IMR-90 (cell line): ENCODE results near the gene ADARB2. TPM values are rescaled to one million over a fixed set of nuclear protein-coding genes. Genes with fewer than 3 reads are reported as not detected.

Source experiments
- ATAC-seq: fragments of 200-7000 bp; cut with Tn5 transposase; 2 replicates; pipeline ENCODE4 v1.9.1; 2020; ENCODE audit warnings: low read depth, mild to moderate bottlenecking, moderate library complexity
- BruUV-seq: library from RNA; stranded (reverse); fragments of 400-500 nt; replicated peaks from 2 replicates; lab custom pipeline; 2021; lab: Mats Ljungman, UMichigan
- CTCF ChIA-PET: fragments of 300-600 bp; formaldehyde crosslinking; extraction: SDS; loops from one replicate; lab custom pipeline; 2021; ENCODE audit warnings: antibody characterized with exemption; lab: Yijun Ruan, JAX
- POLR2A ChIA-PET: fragments of 300-600 bp; sonication (Branson Sonifier 250); formaldehyde crosslinking; loops from one replicate; lab custom pipeline; 2022; ENCODE audit warnings: antibody characterized with exemption; ENCODE audit not compliant: unreplicated experiment; lab: Charles Lee
- DNase-seq: peaks from one replicate; pipeline ENCODE4 v3.0.0; 2013
- H2AFZ ChIP-seq: replicated peaks from 2 replicates; pipeline ENCODE3; 2013; ENCODE audit warnings: low read length, mild to moderate bottlenecking; ENCODE audit not compliant: poor library complexity
- H2AK5ac ChIP-seq: 2 replicates; pipeline ENCODE4 v1.6.1; 2013; ENCODE audit warnings: low read depth, low read length, inconsistent platforms
- H2AK9ac ChIP-seq: replicated peaks from 2 replicates; pipeline ENCODE3; 2013; ENCODE audit warnings: mild to moderate bottlenecking, low read depth, low read length, moderate library complexity; ENCODE audit not compliant: poor library complexity
- H2BK120ac ChIP-seq: 2 replicates; pipeline ENCODE4 v1.6.1; 2013; ENCODE audit warnings: low read depth, low read length, inconsistent platforms
- H2BK15ac ChIP-seq: 3 replicates; pipeline ENCODE4 v1.6.1; 2013; ENCODE audit warnings: low read depth, low read length, inconsistent platforms
- H2BK20ac ChIP-seq: 2 replicates; pipeline ENCODE4 v1.6.1; 2013; ENCODE audit warnings: low read depth, mild to moderate bottlenecking, inconsistent platforms, low read length, moderate library complexity
- H2BK5ac ChIP-seq: 2 replicates; pipeline ENCODE4 v1.6.1; 2013; ENCODE audit warnings: mild to moderate bottlenecking, low read depth, low read length, inconsistent platforms; ENCODE audit not compliant: poor library complexity, severe bottlenecking
- H3K14ac ChIP-seq: replicated peaks from 2 replicates; pipeline ENCODE4 v1.6.1; 2013; ENCODE audit warnings: low read depth, low read length, inconsistent platforms
- H3K18ac ChIP-seq: 2 replicates; pipeline ENCODE4 v1.6.1; 2013; ENCODE audit warnings: low read depth, low read length, control low read depth
- H3K23ac ChIP-seq: 2 replicates; pipeline ENCODE4 v1.6.1; 2013; ENCODE audit warnings: low read depth, low read length, inconsistent platforms
- H3K27ac ChIP-seq: 2 replicates; pipeline ENCODE4 v1.5.1; 2013; ENCODE audit warnings: mild to moderate bottlenecking, control low read depth, low read length; ENCODE audit not compliant: insufficient read depth
- H3K27me3 ChIP-seq: 2 replicates; pipeline ENCODE4 v1.6.1; 2013; ENCODE audit warnings: low read length; ENCODE audit not compliant: control insufficient read depth, insufficient read depth
- H3K36me3 ChIP-seq: 2 replicates; pipeline ENCODE4 v1.6.1; 2013; ENCODE audit warnings: low read length, mixed read lengths; ENCODE audit not compliant: control insufficient read depth, insufficient read depth
- H3K4ac ChIP-seq: 2 replicates; pipeline ENCODE4 v1.6.1; 2013; ENCODE audit warnings: low read depth, low read length, inconsistent platforms
- H3K4me1 ChIP-seq: 2 replicates; pipeline ENCODE4 v1.6.1; 2013; ENCODE audit warnings: low read length, mixed read lengths; ENCODE audit not compliant: control insufficient read depth, insufficient read depth
- H3K4me2 ChIP-seq: 2 replicates; pipeline ENCODE4 v1.6.1; 2013; ENCODE audit warnings: low read depth, mild to moderate bottlenecking, control low read depth, low read length, moderate library complexity
- H3K4me3 ChIP-seq: 2 replicates; pipeline ENCODE4 v1.5.1; 2013; ENCODE audit warnings: low read depth, mild to moderate bottlenecking, control low read depth, low read length, moderate library complexity; ENCODE audit not compliant: insufficient read depth
- H3K56ac ChIP-seq: 2 replicates; pipeline ENCODE4 v1.6.1; 2013; ENCODE audit warnings: low read length, inconsistent platforms; ENCODE audit not compliant: insufficient read depth; ENCODE audit errors: extremely low read depth
- H3K79me1 ChIP-seq, 2 experiments: 2 replicates each; pipeline ENCODE4 v1.6.1; 2013; ENCODE audit warnings: low read length in 2 of 2, inconsistent platforms in 1 of 2, low read depth in 1 of 2
- H3K9ac ChIP-seq: 2 replicates; pipeline ENCODE4 v1.6.1; 2013; ENCODE audit warnings: low read depth, low read length, control low read depth
- H3K9me1 ChIP-seq: 2 replicates; pipeline ENCODE4 v1.6.1; 2013; ENCODE audit warnings: low read length, inconsistent platforms; ENCODE audit not compliant: insufficient read depth
- H3K9me3 ChIP-seq: 2 replicates; pipeline ENCODE4 v1.6.1; 2013; ENCODE audit warnings: low read length; ENCODE audit not compliant: control insufficient read depth, insufficient read depth
- H4K20me1 ChIP-seq: 2 replicates; pipeline ENCODE4 v1.6.1; 2013; ENCODE audit warnings: low read length, inconsistent platforms; ENCODE audit not compliant: insufficient read depth
- H4K5ac ChIP-seq: 2 replicates; pipeline ENCODE4 v1.6.1; 2013; ENCODE audit warnings: mild to moderate bottlenecking, low read depth, low read length, control low read depth
- H4K8ac ChIP-seq, 2 experiments: 2 replicates each; pipeline ENCODE4 v1.6.1; 2013; ENCODE audit warnings: low read depth in 2 of 2, low read length in 2 of 2, control low read depth in 1 of 2, inconsistent platforms in 1 of 2
- H4K91ac ChIP-seq: 2 replicates; pipeline ENCODE4 v1.6.1; 2013; ENCODE audit warnings: low read depth, low read length, inconsistent platforms; ENCODE audit not compliant: insufficient read depth
- MAZ ChIP-seq: IDR thresholded peaks from 2 replicates; pipeline ENCODE4 v1.6.1; 2012; ENCODE audit warnings: low read depth, mild to moderate bottlenecking, low read length, improper control_type of control experiment, moderate library complexity, borderline replicate concordance
- RAD21 ChIP-seq: IDR thresholded peaks from 2 replicates; pipeline ENCODE4 v1.6.1; 2012; ENCODE audit warnings: low read length, improper control_type of control experiment
- WGBS, 2 experiments: methylation state at CpG; one replicate each; pipeline versions ENCODE4 v1.1.5 to v1.1.7; 2013; ENCODE audit warnings: missing lambda C conversion rate in 2 of 2; ENCODE audit not compliant: insufficient read length in 1 of 2; ENCODE audit errors: extremely low coverage in 2 of 2; 5-methylcytosine and 5-hydroxymethylcytosine counted together
- dilution Hi-C: fragments of 300-500 bp; cut with HindIII; formaldehyde crosslinking; loops from one replicate; pipeline ENCODE4 v1.14.3; 2018; ENCODE audit warnings: low sequenced_read_pairs; ENCODE audit not compliant: unreplicated experiment
- in situ Hi-C: fragments of 300-500 bp; cut with MboI; formaldehyde crosslinking; loops from 3 replicates; pipeline ENCODE4 v1.14.3; 2019; ENCODE audit warnings: low sequenced_read_pairs, inconsistent platforms, mixed read lengths
- intact Hi-C: fragments of 100-400 bp; cut with micrococcal nuclease; formaldehyde crosslinking; loops from 2 replicates; pipeline ENCODE4 v1.10.0; 2022
- polyA plus RNA-seq, 3 experiments: library from polyadenylated mRNA; depleted of rRNA; stranded (reverse); fragments of >200 nt; gene quantifications; 2 replicates each; pipeline ENCODE4 v1.2.3, GENCODE V29; 2012; ENCODE audit warnings: low replicate concordance in 1 of 3
- total RNA-seq: library from RNA; depleted of rRNA; stranded (reverse); fragments of >200 nt; gene quantifications from 2 replicates; pipeline ENCODE4 v1.2.3, GENCODE V29; 2012

Gene ADARB2
- total and polyA plus RNA-seq, 2 of the 4 experiments (the other 2 are of a cell fraction): not detected

DNA sequence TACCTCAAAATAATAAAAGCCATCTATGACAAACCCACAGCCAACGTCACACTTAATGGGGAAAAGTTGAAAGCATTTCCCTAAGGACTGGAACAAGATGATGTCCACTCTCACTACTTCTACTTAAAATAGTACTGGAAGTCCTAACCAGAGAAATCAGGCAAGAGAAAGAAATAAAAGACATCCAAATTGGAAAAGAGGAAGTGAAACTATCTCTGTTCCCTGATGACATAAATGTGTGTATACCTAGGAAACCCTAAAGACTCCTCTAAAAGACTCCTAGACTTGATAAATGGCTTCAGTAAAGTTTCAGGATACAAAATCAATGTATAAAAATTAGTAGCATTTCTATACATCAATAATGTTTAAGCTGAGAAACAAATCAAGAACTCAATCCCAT lies 367.0 kb downstream of the ADARB2 start:
- Histone ChIP-seq H3K4me2 (no peak overlapping the region), H4K91ac (no peak overlapping the region), H3K79me1 (no peaks in the 10 kb centered on the region), H3K14ac (no peak overlapping the region), H3K27ac (no peak overlapping the region), H3K27me3 (no peaks in the 10 kb centered on the region), H3K56ac (no peak overlapping the region), H2AK9ac (no peak overlapping the region), H2AFZ (no peak overlapping the region), H3K36me3 (no peaks in the 10 kb centered on the region), H4K8ac (no peak overlapping the region), H3K4ac (no peak overlapping the region), H3K9me3 (peaks cover 47% of the 10 kb centered on the region), H2BK5ac (no peak overlapping the region), H3K23ac (no peak overlapping the region), H3K9me1 (no peaks in the 10 kb centered on the region), H4K5ac (no peak overlapping the region), H2BK20ac (no peak overlapping the region), H3K4me3 (no peak overlapping the region), H2AK5ac (no peak overlapping the region), H3K4me1 (no peaks in the 10 kb centered on the region), H2BK120ac (no peak overlapping the region), H4K20me1 (no peaks in the 10 kb centered on the region), H2BK15ac (no peak overlapping the region), H3K9ac (no peak overlapping the region), H3K18ac (no peak overlapping the region)
- ChIA-PET CTCF (no interaction called here), POLR2A (no interaction called here)
- BruUV-seq: no TSS peak
- DNase-seq (no peak), ATAC-seq (no peak)
- in situ Hi-C loops (no loop called here), intact Hi-C loops (no loop called here), dilution Hi-C loops (no loop called here)
- no CpG with 5 or more reads among the region's 1 CpG for WGBS, 2 experiments
- TF ChIP-seq RAD21 (no peak), MAZ (no peak)
